GM18499 (cell line): Measurements from ENCODE around the gene CABYR.
A peak's percentile ranks its signal among the peaks of the same experiment; 100 is the strongest.

Source experiments
- ATAC-seq: cut with Tn5 transposase; IDR thresholded peaks from one replicate; pipeline ENCODE4 v1.9.1; 2021; ENCODE audit warnings: moderate number of reproducible peaks; ENCODE audit not compliant: insufficient read depth, unreplicated experiment

Gene CABYR

GRCh38 chr18:24187049-24187448 lies 48.2 kb downstream of the CABYR start:
- ATAC-seq: no peak

DNA sequence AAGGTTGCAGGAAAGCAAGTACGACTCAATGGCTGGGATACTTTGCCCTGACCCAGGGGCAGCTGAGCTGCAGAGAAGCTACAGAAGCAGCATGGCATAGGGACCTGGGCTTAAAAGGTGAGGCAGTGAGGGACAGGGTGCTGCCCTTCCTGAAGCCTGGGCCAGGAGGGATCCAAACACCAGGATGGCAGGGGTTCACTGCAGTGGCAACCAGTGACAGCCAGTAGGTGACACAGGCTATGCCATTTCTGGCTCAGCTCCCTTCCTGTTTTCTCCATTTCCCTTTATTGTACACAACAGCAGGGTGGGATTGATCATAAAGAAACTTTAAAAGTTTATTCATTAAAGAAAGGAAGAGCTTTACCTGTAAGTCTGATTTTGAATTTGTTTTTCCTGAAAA lies 48.8 kb downstream of the CABYR start:
- no peak for ATAC-seq

DNA sequence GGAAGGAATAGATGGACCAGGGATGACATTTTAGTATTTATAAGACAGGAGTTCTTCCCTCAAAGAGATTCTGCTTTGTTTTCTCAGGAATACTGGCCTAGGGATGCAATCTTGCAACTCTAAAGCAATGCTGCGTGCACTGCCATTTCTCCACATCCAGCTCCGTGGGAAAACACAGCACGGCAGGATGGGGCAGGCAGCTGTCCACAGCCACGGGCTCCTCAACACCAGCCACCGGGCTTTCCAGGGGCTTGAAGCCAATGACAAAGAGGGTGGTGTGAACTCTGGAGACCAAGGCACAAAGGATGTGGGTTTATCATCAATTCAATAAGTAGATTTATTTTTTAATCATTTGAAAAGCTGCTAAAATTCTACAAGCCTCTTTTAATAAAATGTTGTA lies 49.3 kb downstream of the CABYR start:
- no peak for ATAC-seq

- peak; percentile 69 for ATAC-seq
Observed at GRCh38 chr18:24189007-24189528, 50.2 kb downstream of the CABYR start.

DNA sequence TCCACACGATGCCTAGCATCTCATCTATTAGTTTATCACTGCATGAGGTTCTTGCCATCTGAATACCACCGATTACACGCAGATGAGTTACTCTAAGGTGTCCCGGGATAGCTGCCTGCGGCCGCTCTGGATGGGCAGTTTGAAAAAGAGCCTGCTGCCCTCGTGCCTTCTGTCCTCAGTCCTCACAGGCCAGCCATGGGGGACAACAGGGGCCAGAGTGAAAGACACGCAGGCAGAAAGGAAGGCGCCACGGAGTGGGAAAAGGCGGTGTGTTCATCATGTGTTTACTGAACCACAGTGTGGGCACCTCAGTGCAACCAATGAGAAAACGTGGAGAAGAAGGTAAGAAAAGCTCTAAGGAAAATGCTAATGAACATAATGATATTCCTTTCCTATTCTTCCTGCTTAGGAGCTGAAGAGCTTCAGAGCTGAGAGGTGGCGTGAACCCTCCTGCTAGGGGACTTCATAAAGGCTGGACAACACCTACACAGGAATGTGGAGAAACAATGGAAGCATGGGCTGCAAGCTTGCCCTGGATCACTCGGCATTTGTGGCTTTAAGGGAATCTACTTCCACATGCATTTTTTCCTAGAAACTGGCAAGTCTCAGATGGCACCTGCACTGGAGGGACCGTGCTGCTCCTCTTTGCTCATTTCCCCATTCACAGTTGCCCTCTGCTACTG lies 50.9 kb downstream of the CABYR start:
- no peak for ATAC-seq

GRCh38 chr18:24190590-24190989 lies 51.7 kb downstream of the CABYR start:
- ATAC-seq: no peak

DNA sequence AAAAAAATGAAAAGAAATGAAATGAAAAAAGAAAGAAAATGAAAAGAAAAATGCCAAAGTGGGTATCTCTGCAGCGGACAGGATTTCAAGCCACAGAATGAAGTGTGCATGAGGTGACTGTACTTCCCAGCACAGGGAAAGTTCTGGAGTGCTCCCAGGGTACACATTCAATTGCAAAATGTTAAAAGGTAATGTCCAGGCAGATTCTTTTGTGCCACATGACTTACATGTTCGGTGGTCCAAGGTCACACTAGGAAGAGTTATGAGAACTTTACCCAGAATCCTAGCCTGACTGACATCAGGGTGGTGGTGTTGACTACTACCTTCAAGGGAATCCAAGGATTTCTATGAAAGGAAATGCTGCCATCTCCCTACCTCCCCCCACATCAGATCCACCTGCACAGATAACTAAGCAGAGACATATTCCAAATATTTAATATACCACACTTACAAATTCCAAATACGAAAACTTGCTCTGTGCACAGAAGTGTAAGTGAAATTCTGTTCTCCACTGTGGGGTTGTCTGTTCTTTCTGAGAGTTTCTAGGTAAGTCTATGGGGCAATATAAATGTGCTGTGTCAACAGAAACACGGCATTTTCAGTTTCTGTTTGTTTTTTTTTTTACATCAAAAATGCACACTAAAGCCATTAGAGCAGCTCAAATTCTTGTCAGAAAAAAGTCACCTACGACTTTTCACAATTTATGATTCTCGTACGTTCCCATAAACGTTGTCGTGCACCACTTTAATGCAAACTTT lies 56.6 kb downstream of the CABYR start:
- ATAC-seq: no peak

DNA sequence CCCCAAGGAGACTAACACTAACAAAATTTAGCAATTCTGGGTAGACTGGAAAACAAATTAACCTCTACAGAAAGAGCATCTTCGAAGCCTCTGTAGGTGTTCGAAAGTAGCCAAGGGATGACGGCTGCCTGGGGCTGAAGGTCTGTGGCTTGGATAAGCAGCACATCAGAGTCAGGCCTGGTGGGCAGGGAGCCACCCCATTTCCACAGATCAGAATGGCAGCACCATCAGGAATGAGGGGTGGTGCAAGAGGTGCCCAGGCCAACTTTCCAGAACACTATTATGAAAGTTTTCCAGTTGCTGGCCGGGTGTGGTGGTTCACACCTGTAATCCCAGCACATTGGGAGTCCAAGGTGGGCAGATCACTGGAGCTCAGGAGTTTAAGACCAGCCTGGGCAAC lies 57.9 kb downstream of the CABYR start:
- no peak for ATAC-seq

- no peak for ATAC-seq
Observed at GRCh38 chr18:24197412-24197811, 58.5 kb downstream of the CABYR start.

GRCh38 chr18:24198461-24198860 lies 59.6 kb downstream of the CABYR start:
- ATAC-seq: no peak

DNA sequence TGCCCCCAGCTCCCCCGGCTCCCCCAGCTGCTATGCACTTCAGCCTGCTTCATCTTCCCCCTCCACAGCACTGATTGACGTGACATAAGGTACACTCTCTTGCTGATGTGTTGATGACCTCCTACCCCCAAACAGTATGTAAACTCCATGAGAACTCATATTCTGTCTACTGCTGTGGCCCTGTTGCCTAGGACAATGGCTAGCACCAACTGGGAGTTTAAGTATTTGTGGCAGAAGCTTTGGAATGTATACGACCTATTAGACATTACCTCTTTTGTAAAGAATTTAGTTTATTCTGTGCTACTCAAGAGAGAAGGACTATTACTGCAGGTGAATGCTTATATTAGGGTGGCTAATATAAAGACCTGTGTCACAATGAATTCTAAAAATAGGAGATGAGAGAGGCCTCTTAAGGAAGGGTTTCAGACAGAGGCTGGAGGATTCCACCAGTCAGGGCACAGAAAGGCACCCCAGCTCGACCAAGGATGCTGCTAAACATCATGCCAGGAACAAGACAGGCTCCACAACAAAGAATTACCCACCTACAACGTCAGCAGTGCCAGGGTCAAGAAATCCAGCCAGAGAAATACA lies 60.6 kb downstream of the CABYR start:
- no peak for ATAC-seq

- ATAC-seq: no peak
Observed at GRCh38 chr18:24200494-24201290, 61.8 kb downstream of the CABYR start.

DNA sequence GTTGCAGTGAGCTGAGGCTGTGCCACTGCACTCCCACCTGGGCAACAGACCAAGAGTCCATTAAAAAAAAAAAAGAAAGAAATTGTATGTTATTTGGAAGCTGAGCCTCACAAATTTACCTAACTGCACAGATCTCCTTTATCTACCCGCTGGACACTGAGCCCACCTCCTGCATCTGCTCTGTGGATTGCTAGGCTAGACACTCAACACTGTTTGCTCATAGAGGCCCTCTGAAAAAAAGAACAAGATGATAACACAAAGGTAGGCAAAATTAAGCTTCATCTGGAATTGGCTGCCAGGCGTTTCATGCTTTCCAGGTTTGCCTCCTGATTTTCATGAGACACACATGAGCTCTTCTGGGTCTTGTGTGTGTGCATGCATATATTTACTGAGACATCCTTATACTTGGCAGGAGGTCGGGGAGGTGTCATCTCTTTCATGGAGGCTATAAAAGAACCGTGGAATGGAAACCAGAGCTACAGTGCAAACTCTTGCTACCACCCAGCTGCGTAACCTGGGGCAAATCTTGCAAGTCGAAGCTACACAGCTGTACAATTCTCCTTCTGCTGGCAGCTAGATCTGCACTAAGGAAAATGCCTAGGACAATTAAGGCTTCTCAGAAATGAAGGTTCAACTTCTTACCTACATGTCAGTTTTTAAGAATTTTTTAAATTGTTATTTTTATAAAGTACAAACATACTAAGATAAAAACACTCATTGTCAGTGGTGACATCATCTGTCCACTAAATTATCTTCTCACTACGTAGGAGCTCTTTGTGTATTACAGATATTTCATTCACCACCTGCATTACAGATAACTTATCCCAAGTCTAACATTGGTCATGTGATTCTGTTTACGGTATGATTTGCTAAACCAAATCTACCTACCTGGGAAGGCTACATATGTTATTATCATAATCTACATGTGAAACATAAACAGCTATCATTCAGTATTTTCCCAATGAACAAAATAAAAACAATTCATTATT lies 63.1 kb downstream of the CABYR start:
- ATAC-seq: no peak

DNA sequence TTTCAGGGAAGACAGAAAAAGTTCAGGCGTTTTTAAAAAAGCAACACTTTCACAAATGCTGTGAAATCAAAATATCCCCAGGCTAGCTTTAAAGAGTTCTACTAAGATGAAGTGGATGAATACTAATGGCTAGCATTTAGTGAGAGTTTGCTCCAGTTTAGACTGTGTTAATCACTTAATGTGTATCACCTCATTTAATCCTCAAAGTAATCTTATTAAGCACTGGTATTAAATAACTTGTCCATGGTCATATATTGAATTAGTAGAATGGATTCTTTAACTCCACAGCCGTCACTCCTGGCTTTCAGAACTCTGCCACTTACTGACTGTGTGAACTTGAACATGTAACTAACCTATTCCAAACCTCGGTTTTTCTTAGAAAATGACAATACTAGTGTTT lies 66.0 kb downstream of the CABYR start:
- no peak for ATAC-seq

GRCh38 chr18:24208270-24209035 lies 69.6 kb downstream of the CABYR start:
- ATAC-seq: no peak

- ATAC-seq: no peak
Observed at GRCh38 chr18:24209558-24209957, 70.7 kb downstream of the CABYR start.
